GM23248 (cell line): ENCODE results near the gene TRAPPC11.

ENCODE experiments used
- EZH2 ChIP-seq: fragments of 200-600 bp; sonication (generic); IDR thresholded peaks from 2 replicates; pipeline ENCODE4 v1.6.1; 2018; ENCODE audit warnings: antibody characterized with exemption, mild to moderate bottlenecking; ENCODE audit not compliant: insufficient read depth, poor library complexity, severe bottlenecking
- EZH2phosphoT487 ChIP-seq: fragments of 200-600 bp; sonication (generic); IDR thresholded peaks from 2 replicates; pipeline ENCODE4 v1.6.1; 2018; ENCODE audit warnings: antibody characterized with exemption, moderate library complexity, mild to moderate bottlenecking, low read depth; ENCODE audit not compliant: insufficient read depth

DNA sequence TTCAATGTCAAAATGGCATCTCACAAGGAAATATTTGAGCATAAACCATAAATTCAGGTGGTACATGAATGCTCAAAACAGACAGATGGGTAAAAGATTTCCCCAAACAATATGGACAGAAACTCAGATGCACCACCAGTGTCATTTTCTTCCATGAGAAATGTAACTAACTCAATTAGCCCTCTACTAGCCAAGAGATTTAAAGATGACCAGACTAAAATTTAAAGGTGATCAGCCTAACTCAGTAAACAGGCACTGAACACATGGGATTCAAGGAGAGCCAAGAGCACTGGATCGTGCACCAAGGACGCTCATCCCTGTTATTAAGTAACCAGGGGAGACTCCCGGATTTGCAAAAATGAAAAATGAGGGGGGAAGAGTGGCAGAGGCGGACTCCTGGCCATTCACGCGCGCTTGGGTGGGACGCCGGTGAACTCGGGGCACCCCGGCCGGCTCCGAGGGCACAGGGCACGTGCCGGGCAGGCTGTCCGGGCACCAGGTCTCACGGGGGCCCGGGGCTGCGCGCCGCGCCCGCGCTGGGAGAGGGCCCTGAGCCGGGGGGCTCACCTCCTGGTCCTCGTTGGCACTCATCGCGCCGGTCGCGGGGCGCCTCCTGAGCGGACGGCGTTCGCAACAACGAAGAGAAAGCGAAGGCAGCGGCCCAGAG lies 598 bp upstream of the TRAPPC11 start:
- TF ChIP-seq EZH2phosphoT487, result no peak
- TF ChIP-seq EZH2, result no peak
